Measurements from ENCODE around the gene ST8SIA2. TPM values are rescaled to one million over a fixed set of nuclear protein-coding genes. Genes with fewer than 3 reads are reported as not detected.

ST8SIA2 gene
- total and polyA plus RNA-seq, 10 of the 15 experiments (the other 5 are each of a cell fraction or from before 2014, with no cell fraction given): not detected

GRCh38 chr15:92365906-92366305 is 27.8 kb upstream of the ST8SIA2 start (continued):
- TF ChIP-seq E4F1 (IDR thresholded peaks at IDR 0.05; ENCODE audit: borderline replicate concordance, partially characterized antibody) (no peak), WRNIP1 (IDR thresholded peaks at IDR 0.05; ENCODE audit: borderline replicate concordance, low read depth, low read length) (no peak), ZNF24 (IDR thresholded peaks at IDR 0.05) (no peak), NFYA (IDR thresholded peaks at IDR 0.05; ENCODE audit: borderline replicate concordance, low read depth, low read length) (no peak)

GRCh38 chr15:92366381-92366780 is 27.3 kb upstream of the ST8SIA2 start:
- Histone ChIP-seq H3K9me3 (replicated peaks; ENCODE audit: control insufficient read depth, insufficient read depth, low read length) (no peaks in the 10 kb centered on the region), H3K4me3 (no peak overlapping the region), H3K4me2 (ENCODE audit: control insufficient read depth, insufficient read depth) (no peak overlapping the region), H3K79me2 (ENCODE audit: control insufficient read depth, insufficient read depth, low read length) (no peaks in the 10 kb centered on the region), H3K4me1 (ENCODE audit: control insufficient read depth, insufficient read depth, low read length) (no peaks in the 10 kb centered on the region), H4K20me1 (ENCODE audit: control insufficient read depth, insufficient read depth) (no peaks in the 10 kb centered on the region), H3K36me3 (ENCODE audit: control insufficient read depth in 2 of 2, insufficient read depth in 2 of 2, low read length in 1 of 2) (no peaks in the 10 kb centered on the region), H3K9ac (ENCODE audit: control insufficient read depth, insufficient read depth, low read length) (no peak overlapping the region), H2AFZ (ENCODE audit: control insufficient read depth, low read depth, low read length) (no peak overlapping the region), H3K27me3 (replicated peaks in 1 of 2; ENCODE audit: control insufficient read depth in 2 of 2, insufficient read depth in 2 of 2, low read length in 1 of 2) (peaks cover 0 to 3% of the 10 kb centered on the region in 2 experiments; a peak in 1 of 4 replicates), H3K27ac (ENCODE audit: control insufficient read depth, insufficient read depth) (no peak overlapping the region)
- intact Hi-C loops (cut with micrococcal nuclease; ENCODE audit: unreplicated experiment): no loop called here
- ChIA-PET CTCF (no interaction called here), RAD21 (ENCODE audit: unreplicated experiment) (no interaction called here), SMC1A (ENCODE audit: uncharacterized antibody, unreplicated experiment) (no interaction called here), POLR2A (no interaction called here)
- no peak for TF ChIP-seq RUNX3 (IDR thresholded peaks at IDR 0.05; ENCODE audit: low read length)
- TF ChIP-seq ZSCAN29 (IDR thresholded peaks at IDR 0.05): no peak
- TF ChIP-seq NFIC (IDR thresholded peaks at IDR 0.05; ENCODE audit: low read depth, low read length): no peak
- no peak for TF ChIP-seq MYC (IDR thresholded peaks at IDR 0.05; ENCODE audit: insufficient read depth, insufficient read length, insufficient replicate concordance, low read length, severe bottlenecking)
- TF ChIP-seq ATF3 (IDR thresholded peaks at IDR 0.05; ENCODE audit: borderline replicate concordance, extremely low read depth, low read depth, low read length): no peak
- no peak for TF ChIP-seq SMAD1 (IDR thresholded peaks at IDR 0.05; ENCODE audit: low read depth, partially characterized antibody)
- TF ChIP-seq CREM (IDR thresholded peaks at IDR 0.05; ENCODE audit: low read depth): no peak
- no peak for TF ChIP-seq NR2C1 (IDR thresholded peaks at IDR 0.05)
- no peak for TF ChIP-seq MTA2 (IDR thresholded peaks at IDR 0.05; ENCODE audit: low read depth)
- TF ChIP-seq GABPA (IDR thresholded peaks at IDR 0.05; ENCODE audit: low read depth): no peak
- TF ChIP-seq ATF7 (IDR thresholded peaks at IDR 0.05; ENCODE audit: low read depth): no peak
- TF ChIP-seq JUNB (IDR thresholded peaks at IDR 0.05): no peak
- DNase-seq (ENCODE audit: low read depth, low spot score) (no peak), ATAC-seq (no peak), FAIRE-seq (no peak)
- in situ Hi-C loops (cut with MboI): no loop called here
- BruUV-seq (replicated peaks): no TSS peak
- WGBS (ENCODE audit: insufficient coverage, insufficient replicate concordance, low lambda C conversion rate, missing lambda C conversion rate): 33% methylated on average over 5 of the region's 5 CpGs
